ENCODE results near the gene ARID2. TPM values are rescaled to one million over a fixed set of nuclear protein-coding genes. Genes with fewer than 3 reads are reported as not detected.

ARID2 gene
- total and polyA plus RNA-seq, 2 of the 13 experiments (the other 11 are each of a cell fraction or from before 2014, with no cell fraction given) = 15.9 to 22.2 TPM

DNA sequence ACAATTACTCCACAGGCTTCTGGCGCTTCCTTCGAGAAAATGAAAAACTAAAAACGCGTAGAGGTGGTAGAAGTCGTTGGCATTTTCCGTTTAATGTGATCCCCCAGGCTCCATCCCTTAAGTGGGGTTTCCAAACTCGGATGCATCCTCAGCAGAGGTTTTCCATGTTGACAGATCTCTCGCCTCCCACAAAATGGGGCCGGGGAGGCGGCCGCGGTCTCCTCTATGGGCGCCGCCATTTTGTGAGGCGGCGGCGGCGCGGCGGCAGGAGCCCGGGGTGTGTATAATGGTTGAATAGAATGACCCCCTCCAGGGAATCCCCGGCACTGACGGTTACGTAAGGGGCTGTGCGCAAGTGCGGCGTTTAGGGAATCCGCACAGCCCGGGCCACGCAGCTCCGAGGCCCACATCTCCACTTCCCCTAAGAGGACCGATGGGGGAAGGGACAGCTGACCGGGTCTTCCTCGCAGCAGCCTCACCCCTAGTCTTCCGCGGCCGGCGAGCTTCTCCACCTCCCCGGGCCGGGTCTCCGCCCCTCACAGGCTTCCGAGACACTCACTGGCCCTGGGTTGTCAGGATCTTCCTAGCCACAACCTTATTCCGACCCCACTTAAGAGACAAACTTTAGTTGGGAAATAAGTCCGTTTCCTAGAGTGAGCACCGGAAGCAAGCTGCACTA lies 2.1 kb upstream of the ARID2 start (continued):
- no peak for TF ChIP-seq NR3C1 (CRISPR knock-in tag; IDR thresholded peaks at IDR 0.05)
- no peak for TF ChIP-seq SETDB1 (CRISPR knock-in tag; IDR thresholded peaks at IDR 0.05; ENCODE audit: borderline replicate concordance)
- TF ChIP-seq EZH2 (conservative IDR thresholded peaks at IDR 0.05; ENCODE audit: low read depth, low read length) = no peak
- TF ChIP-seq ZSCAN25 (CRISPR knock-in tag; IDR thresholded peaks at IDR 0.05) = peak; percentile 97
- TF ChIP-seq ZNF44 (CRISPR knock-in tag; IDR thresholded peaks at IDR 0.05) = no peak
- TF ChIP-seq, protein P1, sequence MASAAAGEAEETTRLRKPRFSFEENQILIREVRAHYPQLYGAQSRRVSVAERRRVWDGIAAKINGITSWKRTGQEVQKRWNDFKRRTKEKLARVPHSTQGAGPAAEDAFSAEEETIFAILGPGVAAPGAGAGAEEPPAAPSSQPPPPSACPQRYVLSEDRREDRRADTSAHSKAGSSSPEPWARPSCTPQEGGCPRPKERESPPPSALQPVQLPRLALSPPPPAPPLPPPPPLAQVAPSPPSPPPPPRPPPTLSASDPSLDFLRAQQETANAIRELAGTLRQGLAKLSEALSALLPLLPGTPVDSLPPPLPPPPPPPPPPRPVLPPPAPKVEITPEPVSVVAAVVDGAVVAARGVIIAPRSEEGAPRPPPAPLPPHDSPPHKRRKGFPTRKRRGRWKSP (CRISPR knock-in tag; IDR thresholded peaks at IDR 0.05) = no peak
- peak; percentile 88 for TF ChIP-seq PHF21A (CRISPR knock-in tag; IDR thresholded peaks at IDR 0.05)
- TF ChIP-seq ZHX1 (CRISPR knock-in tag; IDR thresholded peaks at IDR 0.05; ENCODE audit: low read depth) = peak; percentile 75; the same call in 1 of the 2 replicates
- no peak for TF ChIP-seq ZNF138 (CRISPR knock-in tag; IDR thresholded peaks at IDR 0.05; ENCODE audit: low read depth)
- TF ChIP-seq, protein P2, sequence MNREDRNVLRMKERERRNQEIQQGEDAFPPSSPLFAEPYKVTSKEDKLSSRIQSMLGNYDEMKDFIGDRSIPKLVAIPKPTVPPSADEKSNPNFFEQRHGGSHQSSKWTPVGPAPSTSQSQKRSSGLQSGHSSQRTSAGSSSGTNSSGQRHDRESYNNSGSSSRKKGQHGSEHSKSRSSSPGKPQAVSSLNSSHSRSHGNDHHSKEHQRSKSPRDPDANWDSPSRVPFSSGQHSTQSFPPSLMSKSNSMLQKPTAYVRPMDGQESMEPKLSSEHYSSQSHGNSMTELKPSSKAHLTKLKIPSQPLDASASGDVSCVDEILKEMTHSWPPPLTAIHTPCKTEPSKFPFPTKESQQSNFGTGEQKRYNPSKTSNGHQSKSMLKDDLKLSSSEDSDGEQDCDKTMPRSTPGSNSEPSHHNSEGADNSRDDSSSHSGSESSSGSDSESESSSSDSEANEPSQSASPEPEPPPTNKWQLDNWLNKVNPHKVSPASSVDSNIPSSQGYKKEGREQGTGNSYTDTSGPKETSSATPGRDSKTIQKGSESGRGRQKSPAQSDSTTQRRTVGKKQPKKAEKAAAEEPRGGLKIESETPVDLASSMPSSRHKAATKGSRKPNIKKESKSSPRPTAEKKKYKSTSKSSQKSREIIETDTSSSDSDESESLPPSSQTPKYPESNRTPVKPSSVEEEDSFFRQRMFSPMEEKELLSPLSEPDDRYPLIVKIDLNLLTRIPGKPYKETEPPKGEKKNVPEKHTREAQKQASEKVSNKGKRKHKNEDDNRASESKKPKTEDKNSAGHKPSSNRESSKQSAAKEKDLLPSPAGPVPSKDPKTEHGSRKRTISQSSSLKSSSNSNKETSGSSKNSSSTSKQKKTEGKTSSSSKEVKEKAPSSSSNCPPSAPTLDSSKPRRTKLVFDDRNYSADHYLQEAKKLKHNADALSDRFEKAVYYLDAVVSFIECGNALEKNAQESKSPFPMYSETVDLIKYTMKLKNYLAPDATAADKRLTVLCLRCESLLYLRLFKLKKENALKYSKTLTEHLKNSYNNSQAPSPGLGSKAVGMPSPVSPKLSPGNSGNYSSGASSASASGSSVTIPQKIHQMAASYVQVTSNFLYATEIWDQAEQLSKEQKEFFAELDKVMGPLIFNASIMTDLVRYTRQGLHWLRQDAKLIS (CRISPR knock-in tag; IDR thresholded peaks at IDR 0.05) = no peak; the same call in 1 of the 2 replicates
- no peak; the same call in 1 of the 2 replicates for TF ChIP-seq ZNF232 (CRISPR knock-in tag; IDR thresholded peaks at IDR 0.05; ENCODE audit: borderline replicate concordance)
- 0 out of 2 replicates have a peak, but pooled peaks have one; percentile 35 for TF ChIP-seq ZBTB21 (CRISPR knock-in tag; IDR thresholded peaks at IDR 0.05)
- peak; percentile 36; the same call in 1 of the 2 replicates for TF ChIP-seq DR1 (CRISPR knock-in tag; IDR thresholded peaks at IDR 0.05)
- TF ChIP-seq U2AF2 (IDR thresholded peaks at IDR 0.05; ENCODE audit: low read depth, low read length) = no peak
- peak; percentile 76 for TF ChIP-seq SKIL (CRISPR knock-in tag; IDR thresholded peaks at IDR 0.05; ENCODE audit: borderline replicate concordance)
- TF ChIP-seq MEF2D (CRISPR knock-in tag; IDR thresholded peaks at IDR 0.05) = no peak

Measured in HepG2 (cell line).